MM.1S (cell line): ENCODE results near the gene SLIT3.

Experiments used
- CTCF ChIP-seq: fragments of 300-600 bp; sonication (generic); IDR thresholded peaks from 2 replicates; pipeline ENCODE4 v1.5.1; 2016; ENCODE audit warnings: antibody characterized with exemption, low read length, mixed read lengths
- EZH2 ChIP-seq: fragments of 300-600 bp; sonication (generic); optimal IDR thresholded peaks from 2 replicates; pipeline ENCODE3; 2017; ENCODE audit warnings: low read depth, mild to moderate bottlenecking, antibody characterized with exemption, low read length, mixed read lengths
- EZH2phosphoT487 ChIP-seq: fragments of 300-600 bp; sonication (generic); IDR thresholded peaks from 2 replicates; pipeline ENCODE4 v1.6.1; 2018; ENCODE audit warnings: antibody characterized with exemption, low read length

- TF ChIP-seq CTCF (no peak), EZH2phosphoT487 (no peak), EZH2 (no peak)
These were observed 524.9 kb downstream of the SLIT3 start for GRCh38 chr5:168776070-168776469.
